ENCODE measurements around the gene FAM83D. TPM values are rescaled to one million over a fixed set of nuclear protein-coding genes. Genes with fewer than 3 reads are reported as not detected.

FAM83D gene
- total RNA-seq, 1 donor from 2014 or later, result 4.6 TPM

DNA sequence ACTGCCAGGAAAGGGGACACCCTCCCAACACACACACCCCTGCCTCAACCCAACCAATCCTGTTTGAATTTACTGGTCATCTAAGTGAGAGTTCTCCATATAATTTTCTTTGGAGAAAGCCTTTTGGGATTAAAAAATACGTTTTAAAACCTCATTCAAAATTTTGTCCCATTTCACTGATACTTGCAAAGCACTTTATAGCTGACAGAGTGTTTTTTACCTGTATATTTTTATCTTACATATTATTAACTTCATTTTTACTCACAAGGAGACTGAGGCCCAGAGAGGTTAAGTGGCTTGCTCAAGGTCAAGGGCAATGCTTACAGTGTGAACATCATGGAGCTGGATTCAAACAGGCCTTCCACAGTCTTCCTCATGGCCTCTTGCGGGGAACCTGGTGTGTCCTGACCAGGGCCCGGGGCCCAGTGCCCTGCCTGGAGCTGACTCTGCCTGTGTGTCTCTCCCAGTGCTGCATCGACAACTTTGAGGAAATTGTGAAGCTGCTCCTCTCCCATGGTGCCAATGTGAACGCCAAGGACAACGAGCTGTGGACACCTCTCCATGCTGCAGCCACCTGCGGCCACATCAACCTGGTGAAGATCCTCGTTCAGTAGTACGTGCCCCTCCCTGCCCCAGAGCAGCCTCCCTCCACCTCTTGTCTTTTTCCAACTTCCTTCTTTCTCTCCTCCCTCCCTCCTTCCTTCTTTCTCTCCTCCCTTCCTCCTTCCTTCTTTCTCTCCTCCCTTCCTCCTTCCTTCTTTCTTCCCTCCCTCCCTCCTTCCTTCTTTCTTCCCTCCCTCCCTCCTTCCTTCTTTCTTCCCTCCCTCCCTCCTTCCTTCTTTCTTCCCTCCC, 30.9 kb upstream of the FAM83D start:
- H3K27ac Mint-ChIP-seq (ENCODE audit: unreplicated experiment), result no peak overlapping the region
- H3K36me3 Mint-ChIP-seq (ENCODE audit: unreplicated experiment), result no peaks in the 10 kb centered on the region
- no peak for DNase-seq (ENCODE audit: extremely low spot score, unreplicated experiment)
- H3K9me3 Mint-ChIP-seq (ENCODE audit: unreplicated experiment), result no peaks in the 10 kb centered on the region
- H3K27me3 Mint-ChIP-seq (ENCODE audit: unreplicated experiment), result peaks cover 42% of the 10 kb centered on the region
- no peak overlapping the region for H3K4me3 Mint-ChIP-seq (ENCODE audit: unreplicated experiment)
- TF ChIP-seq, protein P1, sequence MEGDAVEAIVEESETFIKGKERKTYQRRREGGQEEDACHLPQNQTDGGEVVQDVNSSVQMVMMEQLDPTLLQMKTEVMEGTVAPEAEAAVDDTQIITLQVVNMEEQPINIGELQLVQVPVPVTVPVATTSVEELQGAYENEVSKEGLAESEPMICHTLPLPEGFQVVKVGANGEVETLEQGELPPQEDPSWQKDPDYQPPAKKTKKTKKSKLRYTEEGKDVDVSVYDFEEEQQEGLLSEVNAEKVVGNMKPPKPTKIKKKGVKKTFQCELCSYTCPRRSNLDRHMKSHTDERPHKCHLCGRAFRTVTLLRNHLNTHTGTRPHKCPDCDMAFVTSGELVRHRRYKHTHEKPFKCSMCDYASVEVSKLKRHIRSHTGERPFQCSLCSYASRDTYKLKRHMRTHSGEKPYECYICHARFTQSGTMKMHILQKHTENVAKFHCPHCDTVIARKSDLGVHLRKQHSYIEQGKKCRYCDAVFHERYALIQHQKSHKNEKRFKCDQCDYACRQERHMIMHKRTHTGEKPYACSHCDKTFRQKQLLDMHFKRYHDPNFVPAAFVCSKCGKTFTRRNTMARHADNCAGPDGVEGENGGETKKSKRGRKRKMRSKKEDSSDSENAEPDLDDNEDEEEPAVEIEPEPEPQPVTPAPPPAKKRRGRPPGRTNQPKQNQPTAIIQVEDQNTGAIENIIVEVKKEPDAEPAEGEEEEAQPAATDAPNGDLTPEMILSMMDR (IDR thresholded peaks at IDR 0.05), result no peak
- H3K4me1 Mint-ChIP-seq (ENCODE audit: unreplicated experiment), result peaks cover 2% of the 10 kb centered on the region

GRCh38 chr20:38896009-38896594, 30.1 kb upstream of the FAM83D start:
- H3K27me3 Mint-ChIP-seq (ENCODE audit: unreplicated experiment), result peaks cover 43% of the 10 kb centered on the region
- H3K4me3 Mint-ChIP-seq (ENCODE audit: unreplicated experiment), result no peak overlapping the region
- DNase-seq (ENCODE audit: extremely low spot score, unreplicated experiment), result no peak
- TF ChIP-seq, protein P1 (IDR thresholded peaks at IDR 0.05), result no peak
- H3K4me1 Mint-ChIP-seq (ENCODE audit: unreplicated experiment), result peaks cover 2% of the 10 kb centered on the region
- H3K36me3 Mint-ChIP-seq (ENCODE audit: unreplicated experiment), result no peaks in the 10 kb centered on the region
- H3K27ac Mint-ChIP-seq (ENCODE audit: unreplicated experiment), result no peak overlapping the region
- no peaks in the 10 kb centered on the region for H3K9me3 Mint-ChIP-seq (ENCODE audit: unreplicated experiment)

DNA sequence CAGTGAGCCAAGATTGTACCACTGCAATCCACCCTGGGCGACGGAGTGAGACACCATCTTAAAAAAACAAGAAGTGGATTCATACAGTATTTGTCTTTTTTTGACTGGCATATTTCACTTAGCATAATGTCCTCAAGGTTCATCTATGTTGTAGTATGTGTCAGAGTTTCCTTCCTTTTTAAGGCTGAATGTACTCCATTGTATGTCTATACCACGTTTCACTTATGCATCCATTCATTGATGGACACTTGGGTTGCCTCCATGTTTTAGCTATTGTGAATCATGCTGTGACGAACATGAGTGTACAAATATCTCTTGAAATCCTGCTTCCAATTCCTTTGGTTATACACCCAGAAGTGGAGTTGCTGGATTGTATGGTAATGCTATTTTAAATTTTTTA, 28.9 kb upstream of the FAM83D start:
- H3K4me3 Mint-ChIP-seq (ENCODE audit: unreplicated experiment), result no peak overlapping the region
- no peak for DNase-seq (ENCODE audit: extremely low spot score, unreplicated experiment)
- H3K4me1 Mint-ChIP-seq (ENCODE audit: unreplicated experiment), result peaks cover 2% of the 10 kb centered on the region
- no peaks in the 10 kb centered on the region for H3K36me3 Mint-ChIP-seq (ENCODE audit: unreplicated experiment)
- H3K27ac Mint-ChIP-seq (ENCODE audit: unreplicated experiment), result no peak overlapping the region
- TF ChIP-seq, protein P1 (IDR thresholded peaks at IDR 0.05), result no peak
- H3K9me3 Mint-ChIP-seq (ENCODE audit: unreplicated experiment), result no peaks in the 10 kb centered on the region
- H3K27me3 Mint-ChIP-seq (ENCODE audit: unreplicated experiment), result peaks cover 50% of the 10 kb centered on the region

DNA sequence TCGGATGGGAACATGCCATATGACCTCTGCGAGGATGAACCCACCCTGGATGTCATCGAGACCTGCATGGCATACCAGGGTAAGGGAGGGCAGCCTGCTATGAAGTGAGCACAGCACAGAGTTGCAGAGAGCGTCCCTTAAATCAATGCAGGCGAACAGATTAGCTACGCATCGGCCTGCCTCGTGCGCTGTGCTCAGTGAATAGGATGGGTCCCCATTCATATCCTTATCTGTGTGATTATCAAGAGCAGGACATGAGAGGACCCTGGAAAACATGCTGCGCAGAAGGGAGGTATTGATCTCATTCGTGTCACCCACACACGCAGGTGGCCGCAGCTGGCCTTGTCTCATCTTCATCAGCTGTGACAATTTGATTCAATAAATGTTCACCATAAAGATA, 25.6 kb upstream of the FAM83D start:
- Mint-ChIP-seq H3K4me3 (ENCODE audit: unreplicated experiment) (no peak overlapping the region), H3K9me3 (ENCODE audit: unreplicated experiment) (peaks cover 5% of the 10 kb centered on the region), H3K27ac (ENCODE audit: unreplicated experiment) (no peak overlapping the region), H3K27me3 (ENCODE audit: unreplicated experiment) (peaks cover 37% of the 10 kb centered on the region), H3K4me1 (ENCODE audit: unreplicated experiment) (no peaks in the 10 kb centered on the region), H3K36me3 (ENCODE audit: unreplicated experiment) (no peaks in the 10 kb centered on the region)
- DNase-seq (ENCODE audit: extremely low spot score, unreplicated experiment), result no peak
- TF ChIP-seq, protein P1 (IDR thresholded peaks at IDR 0.05), result no peak

GRCh38 chr20:38902601-38903000, 23.6 kb upstream of the FAM83D start:
- H3K4me1 Mint-ChIP-seq (ENCODE audit: unreplicated experiment), result no peaks in the 10 kb centered on the region

More at GRCh38 chr20:38902601-38903000, 23.6 kb upstream of the FAM83D start:
- Mint-ChIP-seq H3K36me3 (ENCODE audit: unreplicated experiment) (no peaks in the 10 kb centered on the region), H3K9me3 (ENCODE audit: unreplicated experiment) (peaks cover 9% of the 10 kb centered on the region), H3K4me3 (ENCODE audit: unreplicated experiment) (no peak overlapping the region), H3K27ac (ENCODE audit: unreplicated experiment) (no peak overlapping the region), H3K27me3 (ENCODE audit: unreplicated experiment) (peaks cover 34% of the 10 kb centered on the region)
- TF ChIP-seq, protein P1 (IDR thresholded peaks at IDR 0.05), result no peak
- no peak for DNase-seq (ENCODE audit: extremely low spot score, unreplicated experiment)

All from osteocyte (in vitro differentiated cells).